Keratinocyte (primary cell): Measurements from ENCODE around the gene TROAP. TPM values are rescaled to one million over a fixed set of nuclear protein-coding genes. Genes with fewer than 3 reads are reported as not detected.

Source experiments
- DNase-seq: peaks from one replicate; pipeline ENCODE4 v3.0.0-alpha.2; 2011; ENCODE audit warnings: low read depth, missing footprints, low spot score
- FAIRE-seq: peaks from 2 replicates; lab custom pipeline; 2011; peaks lifted over from hg19 to GRCh38; lab: Jason Lieb, UNC
- H2AFZ ChIP-seq: 2 replicates; pipeline ENCODE4 v1.6.0; 2012; ENCODE audit warnings: low read length, control low read depth, inconsistent platforms; ENCODE audit not compliant: control insufficient read depth
- H3K27ac ChIP-seq: 2 replicates; pipeline ENCODE4 v1.5.1; 2011; ENCODE audit warnings: low read length; ENCODE audit not compliant: control insufficient read depth, insufficient read depth
- H3K27me3 ChIP-seq: 3 replicates; pipeline ENCODE4 v1.6.0; 2011; ENCODE audit warnings: low read length; ENCODE audit not compliant: control insufficient read depth, insufficient read depth; ENCODE audit errors: extremely low read depth
- H3K36me3 ChIP-seq, 2 experiments: 2 replicates in 1 of 2; 3 replicates in 1 of 2; pipeline ENCODE4 v1.5.1; 2011; ENCODE audit warnings: low read length in 2 of 2, mild to moderate bottlenecking in 1 of 2; ENCODE audit not compliant: control insufficient read depth in 2 of 2, insufficient read depth in 2 of 2; ENCODE audit errors: extremely low read depth in 1 of 2
- H3K4me1 ChIP-seq: 3 replicates; pipeline ENCODE4 v1.5.1; 2011; ENCODE audit warnings: low read length; ENCODE audit not compliant: control insufficient read depth, insufficient read depth; ENCODE audit errors: extremely low read depth
- H3K4me2 ChIP-seq: 3 replicates; pipeline ENCODE4 v1.6.0; 2011; ENCODE audit warnings: low read depth, low read length; ENCODE audit not compliant: control insufficient read depth, insufficient read depth; ENCODE audit errors: extremely low read depth
- H3K4me3 ChIP-seq, 3 experiments: fragments of 200-600 bp in 1 of 3; sonication (generic) in 1 of 3; 2 replicates in 2 of 3; 3 replicates in 1 of 3; pipeline ENCODE4 v1.5.1; 2011 to 2016; ENCODE audit warnings: low read length in 3 of 3, mild to moderate bottlenecking in 3 of 3, control low read depth in 2 of 3, inconsistent platforms in 1 of 3, low read depth in 1 of 3, mixed read lengths in 1 of 3, mixed run types in 1 of 3, moderate library complexity in 1 of 3; ENCODE audit not compliant: control insufficient read depth in 2 of 3, insufficient read depth in 2 of 3; ENCODE audit errors: extremely low read depth in 1 of 3
- H3K79me2 ChIP-seq: 2 replicates; pipeline ENCODE4 v1.6.0; 2012; ENCODE audit warnings: low read length; ENCODE audit not compliant: control insufficient read depth, insufficient read depth
- H3K9ac ChIP-seq: 3 replicates; pipeline ENCODE4 v1.6.0; 2011; ENCODE audit warnings: low read length; ENCODE audit not compliant: control insufficient read depth, insufficient read depth; ENCODE audit errors: extremely low read depth
- H3K9me1 ChIP-seq: 3 replicates; pipeline ENCODE4 v1.6.0; 2011; ENCODE audit warnings: low read length; ENCODE audit not compliant: control insufficient read depth, insufficient read depth; ENCODE audit errors: extremely low read depth
- H3K9me3 ChIP-seq: 2 replicates; pipeline ENCODE4 v1.5.1; 2012; ENCODE audit warnings: low read depth, low read length; ENCODE audit not compliant: control insufficient read depth
- H4K20me1 ChIP-seq: 3 replicates; pipeline ENCODE4 v1.6.0; 2011; ENCODE audit warnings: low read length; ENCODE audit not compliant: control insufficient read depth, insufficient read depth; ENCODE audit errors: extremely low read depth
- EZH2 ChIP-seq: IDR thresholded peaks from one replicate; pipeline ENCODE4 v1.6.1; 2012; ENCODE audit warnings: inconsistent platforms, mild to moderate bottlenecking, low read length, moderate library complexity
- dilution Hi-C: fragments of 300-500 bp; cut with MboI; formaldehyde crosslinking; loops from one replicate; pipeline ENCODE4 v1.7.0; 2020; ENCODE audit warnings: low sequenced_read_pairs; ENCODE audit not compliant: extremely low pct_ligation_motif_present
- polyA plus RNA-seq, 5 experiments: library from polyadenylated mRNA; depleted of rRNA in 3 of 5; stranded (reverse) in 3 of 5; stranded (forward) in 1 of 5; unstranded in 1 of 5; fragments of >200 nt; gene quantifications; 1 replicate in 1 of 5; 2 replicates in 3 of 5; 3 replicates in 1 of 5; pipeline versions ENCODE4 v1.2.1 to v1.2.3, GENCODE V29; 2011 to 2012; ENCODE audit warnings: missing spikeins in 2 of 5, low read depth in 1 of 5, low replicate concordance in 1 of 5
- TF ChIP-seq, protein P1 (sequence below), 3 experiments: IDR thresholded peaks in 1 of 3; conservative IDR thresholded peaks in 1 of 3; optimal IDR thresholded peaks in 1 of 3; 2 replicates in 2 of 3; 3 replicates in 1 of 3; pipeline versions ENCODE3 to v1.5.1; 2011; ENCODE audit warnings: low read length in 3 of 3, mild to moderate bottlenecking in 3 of 3, moderate library complexity in 2 of 3, control low read depth in 1 of 3, inconsistent platforms in 1 of 3; ENCODE audit not compliant: insufficient read depth in 2 of 3; ENCODE audit errors: extremely low read depth in 1 of 3

The TROAP gene
- polyA plus RNA-seq, 1 donor (not counting 4 experiments of a cell fraction or from before 2014, with no cell fraction given), result 14.1 TPM

DNA sequence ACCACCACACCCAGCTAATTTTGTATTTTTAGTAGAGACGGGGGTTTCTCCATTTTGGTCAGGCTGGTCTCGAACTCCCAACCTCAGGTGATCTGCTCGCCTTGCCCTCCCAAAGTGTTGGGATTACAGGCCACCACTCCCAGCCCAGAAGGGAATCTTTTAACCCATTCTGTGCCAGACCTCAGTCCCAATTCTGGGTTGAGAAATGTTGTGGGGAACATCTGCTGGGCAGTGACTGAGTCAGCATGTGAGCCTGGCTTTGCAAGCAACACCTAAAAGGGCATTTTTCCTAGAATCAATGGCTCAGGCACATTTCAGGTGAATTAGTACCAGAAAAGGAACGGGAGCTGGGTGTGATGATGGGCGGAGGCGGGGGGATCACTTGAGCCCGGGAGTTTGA is 36.6 kb downstream of the TROAP start:
- no peak for FAIRE-seq
- H3K4me2 ChIP-seq, result no peak overlapping the region
- no peaks in the 10 kb centered on the region for H3K9me3 ChIP-seq
- TF ChIP-seq, protein P1, sequence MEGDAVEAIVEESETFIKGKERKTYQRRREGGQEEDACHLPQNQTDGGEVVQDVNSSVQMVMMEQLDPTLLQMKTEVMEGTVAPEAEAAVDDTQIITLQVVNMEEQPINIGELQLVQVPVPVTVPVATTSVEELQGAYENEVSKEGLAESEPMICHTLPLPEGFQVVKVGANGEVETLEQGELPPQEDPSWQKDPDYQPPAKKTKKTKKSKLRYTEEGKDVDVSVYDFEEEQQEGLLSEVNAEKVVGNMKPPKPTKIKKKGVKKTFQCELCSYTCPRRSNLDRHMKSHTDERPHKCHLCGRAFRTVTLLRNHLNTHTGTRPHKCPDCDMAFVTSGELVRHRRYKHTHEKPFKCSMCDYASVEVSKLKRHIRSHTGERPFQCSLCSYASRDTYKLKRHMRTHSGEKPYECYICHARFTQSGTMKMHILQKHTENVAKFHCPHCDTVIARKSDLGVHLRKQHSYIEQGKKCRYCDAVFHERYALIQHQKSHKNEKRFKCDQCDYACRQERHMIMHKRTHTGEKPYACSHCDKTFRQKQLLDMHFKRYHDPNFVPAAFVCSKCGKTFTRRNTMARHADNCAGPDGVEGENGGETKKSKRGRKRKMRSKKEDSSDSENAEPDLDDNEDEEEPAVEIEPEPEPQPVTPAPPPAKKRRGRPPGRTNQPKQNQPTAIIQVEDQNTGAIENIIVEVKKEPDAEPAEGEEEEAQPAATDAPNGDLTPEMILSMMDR (optimal IDR thresholded peaks at IDR 0.05 in 1 of 3, IDR thresholded peaks at IDR 0.05 in 1 of 3, conservative IDR thresholded peaks at IDR 0.05 in 1 of 3; ENCODE audit: extremely low read depth in 1 of 3, insufficient read depth in 2 of 3, low read length in 3 of 3), result no peak
- no peak for TF ChIP-seq EZH2
- no peaks in the 10 kb centered on the region for H3K36me3 ChIP-seq
- no peak overlapping the region for H2AFZ ChIP-seq
- no peaks in the 10 kb centered on the region for H3K79me2 ChIP-seq
- no peak overlapping the region for H3K4me3 ChIP-seq
- no peaks in the 10 kb centered on the region for H4K20me1 ChIP-seq
- H3K9me1 ChIP-seq, result no peaks in the 10 kb centered on the region
- no peak overlapping the region for H3K27ac ChIP-seq
- H3K4me1 ChIP-seq, result peaks cover 21% of the 10 kb centered on the region
- dilution Hi-C loops, result no loop called here
- no peak overlapping the region for H3K9ac ChIP-seq
- no peak for DNase-seq
- no peaks in the 10 kb centered on the region for H3K27me3 ChIP-seq

DNA sequence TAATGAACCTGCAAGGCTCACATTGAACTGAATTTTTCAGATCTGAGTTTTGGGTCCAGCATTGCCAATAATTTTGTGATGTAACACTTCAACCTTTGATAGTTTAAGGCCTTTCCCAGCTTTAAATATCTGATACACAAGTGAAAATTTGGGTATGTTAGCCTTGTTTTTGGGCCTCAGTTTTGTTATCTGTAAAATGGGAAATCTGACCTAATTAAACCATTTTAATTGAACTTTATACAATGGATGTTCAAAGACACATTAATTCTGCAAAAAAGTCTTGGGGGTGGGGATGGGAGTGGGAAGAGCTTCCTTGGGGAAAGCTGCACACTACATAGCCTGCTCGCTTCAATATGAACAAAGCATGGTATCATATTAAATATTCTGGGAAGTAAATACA is 39.0 kb downstream of the TROAP start:
- Histone ChIP-seq H3K27me3 (no peaks in the 10 kb centered on the region), H4K20me1 (no peaks in the 10 kb centered on the region), H2AFZ (no peak overlapping the region), H3K27ac (no peak overlapping the region), H3K9ac (no peak overlapping the region), H3K4me2 (no peak overlapping the region), H3K79me2 (peaks cover 5% of the 10 kb centered on the region), H3K4me3 (no peak overlapping the region), H3K9me1 (no peaks in the 10 kb centered on the region), H3K36me3 (no peaks in the 10 kb centered on the region), H3K9me3 (no peaks in the 10 kb centered on the region), H3K4me1 (peaks cover 32% of the 10 kb centered on the region)
- DNase-seq, result no peak
- dilution Hi-C loops, result no loop called here
- no peak for FAIRE-seq
- TF ChIP-seq, protein P1 (optimal IDR thresholded peaks at IDR 0.05 in 1 of 3, IDR thresholded peaks at IDR 0.05 in 1 of 3, conservative IDR thresholded peaks at IDR 0.05 in 1 of 3; ENCODE audit: extremely low read depth in 1 of 3, insufficient read depth in 2 of 3, low read length in 3 of 3), result no peak
- no peak for TF ChIP-seq EZH2
